K562 (cell line): ENCODE results near the gene PRKCQ. TPM values are rescaled to one million over a fixed set of nuclear protein-coding genes. Genes with fewer than 3 reads are reported as not detected.

Experiments used
- ATAC-seq: fragments of 200-7000 bp; cut with Tn5 transposase; 3 replicates; pipeline ENCODE4 v1.9.1; 2020; ENCODE audit warnings: moderate library complexity
- BruUV-seq: library from RNA; stranded (reverse); fragments of 400-500 nt; replicated peaks from 2 replicates; lab custom pipeline; 2021; lab: Mats Ljungman, UMichigan
- CTCF ChIA-PET: fragments of 300-600 bp; formaldehyde crosslinking; extraction: SDS; loops from one replicate; lab custom pipeline; 2021; ENCODE audit warnings: low intra/inter-chr PET ratio; lab: Yijun Ruan, JAX
- POLR2A ChIA-PET: fragments of 300-600, 350-650 bp; sonication (Branson Sonifier 250); formaldehyde crosslinking; extraction: SDS; loops from one replicate; lab custom pipeline; 2021; ENCODE audit warnings: antibody characterized with exemption, inconsistent platforms; lab: Yijun Ruan, JAX
- DNase-seq, 4 experiments: peaks; one replicate each; pipeline versions ENCODE4 v3.0.0 to v3.0.0-alpha.2; 2011 to 2018; ENCODE audit warnings: low spot score in 3 of 4, mixed read lengths in 3 of 4; ENCODE audit errors: extremely low read depth in 1 of 4
- FAIRE-seq: peaks from 2 replicates; lab custom pipeline; 2011; peaks lifted over from hg19 to GRCh38; lab: Jason Lieb, UNC
- H2AFZ ChIP-seq: 2 replicates; pipeline ENCODE4 v1.6.0; 2011; ENCODE audit warnings: low read depth, low read length, control low read depth, inconsistent platforms
- H3K27ac ChIP-seq: fragments of 200-600 bp; 3 replicates; pipeline ENCODE4 v1.8.0; 2011; ENCODE audit warnings: low read depth, mild to moderate bottlenecking, control low read depth, inconsistent platforms, low read length, moderate library complexity, mixed read lengths; ENCODE audit errors: extremely low read depth
- H3K27me3 ChIP-seq, 2 experiments: fragments of 300-600 bp in 1 of 2; 2 replicates in 1 of 2; 3 replicates in 1 of 2; pipeline versions ENCODE4 v1.6.0 to v1.8.0; 2011; ENCODE audit warnings: inconsistent platforms in 2 of 2, low read length in 2 of 2, mild to moderate bottlenecking in 1 of 2, mixed read lengths in 1 of 2, moderate library complexity in 1 of 2; ENCODE audit not compliant: control insufficient read depth in 2 of 2, insufficient read depth in 2 of 2
- H3K36me3 ChIP-seq: fragments of 300-600 bp; 3 replicates; pipeline ENCODE4 v1.8.0; 2011; ENCODE audit warnings: mild to moderate bottlenecking, low read length, inconsistent platforms; ENCODE audit not compliant: control insufficient read depth, insufficient read depth
- H3K4me1 ChIP-seq, 2 experiments: fragments of 200-600 bp in 1 of 2; replicated peaks in 1 of 2; 2 replicates in 1 of 2; 3 replicates in 1 of 2; pipeline versions ENCODE4 v1.5.1 to v1.8.0; 2011; ENCODE audit warnings: inconsistent platforms in 2 of 2, low read length in 2 of 2, mild to moderate bottlenecking in 1 of 2, mixed read lengths in 1 of 2, moderate library complexity in 1 of 2; ENCODE audit not compliant: control insufficient read depth in 2 of 2, insufficient read depth in 2 of 2
- H3K4me2 ChIP-seq: 2 replicates; pipeline ENCODE4 v1.6.1; 2011; ENCODE audit warnings: low read length, control low read depth, inconsistent platforms, mixed read lengths; ENCODE audit not compliant: insufficient read depth
- H3K4me3 ChIP-seq: fragments of 200-600 bp; sonication (generic), shearing (Covaris generic); 2 replicates; pipeline ENCODE4 v1.5.1; 2016; ENCODE audit warnings: control low read depth, inconsistent platforms
- H3K79me2 ChIP-seq: fragments of 200-600 bp; 3 replicates; pipeline ENCODE4 v1.8.0; 2011; ENCODE audit warnings: low read length, inconsistent platforms; ENCODE audit not compliant: control insufficient read depth, insufficient read depth
- H3K9ac ChIP-seq, 2 experiments: 2 replicates each; pipeline versions ENCODE4 v1.6.0 to v1.6.1; 2011; ENCODE audit warnings: low read depth in 2 of 2, low read length in 2 of 2, control low read depth in 1 of 2, inconsistent platforms in 1 of 2, mild to moderate bottlenecking in 1 of 2, mixed read lengths in 1 of 2; ENCODE audit not compliant: insufficient read depth in 1 of 2
- H3K9me1 ChIP-seq: one replicate; pipeline ENCODE4 v1.6.0; 2011; ENCODE audit warnings: inconsistent platforms, mild to moderate bottlenecking, low read length, moderate library complexity; ENCODE audit not compliant: control insufficient read depth, insufficient read depth
- H3K9me3 ChIP-seq: replicated peaks from 2 replicates; pipeline ENCODE4 v1.5.1; 2011; ENCODE audit warnings: low read depth, low read length, inconsistent platforms; ENCODE audit not compliant: control insufficient read depth, insufficient read depth
- H4K20me1 ChIP-seq: replicated peaks from 2 replicates; pipeline ENCODE4 v1.6.1; 2011; ENCODE audit warnings: low read length, inconsistent platforms, mixed read lengths; ENCODE audit not compliant: control insufficient read depth, insufficient read depth
- ARID2 ChIP-seq: fragments of 450-650 bp; IDR thresholded peaks from 2 replicates; pipeline ENCODE4 v1.6.1; 2017; ENCODE audit warnings: antibody characterized with exemption, mild to moderate bottlenecking
- KLF1 ChIP-seq: fragments of 450-650 bp; IDR thresholded peaks from 2 replicates; pipeline ENCODE4 v1.6.1; 2016; ENCODE audit warnings: missing genetic modification characterization, missing compliant biosample characterization
- WHSC1 ChIP-seq: IDR thresholded peaks from one replicate; pipeline ENCODE4 v1.6.1; 2012; ENCODE audit warnings: low read length, control low read depth, inconsistent platforms
- ZNF407 ChIP-seq: fragments of 450-650 bp; IDR thresholded peaks from 2 replicates; pipeline ENCODE4 v1.6.1; 2016; ENCODE audit warnings: low read depth
- ZNF436 ChIP-seq: fragments of 250-450, 450-650 bp; sonication (Bioruptor Pico); formaldehyde crosslinking; IDR thresholded peaks from 2 replicates; pipeline ENCODE4 v1.7.0; 2020; ENCODE audit warnings: mild to moderate bottlenecking
- WGBS: fragments of 100-300 bp; shearing (Covaris generic); methylation state at CpG from one replicate; pipeline ENCODE4 v1.1.6; 2016; ENCODE audit warnings: low coverage, mixed read lengths; ENCODE audit not compliant: insufficient coverage; ENCODE audit errors: missing lambda C conversion rate; 5-methylcytosine and 5-hydroxymethylcytosine counted together
- in situ Hi-C: fragments of 300-500 bp; cut with MboI; formaldehyde crosslinking; loops from 4 replicates; pipeline ENCODE4 v1.15.0; 2018; ENCODE audit warnings: inconsistent platforms, mixed read lengths
- intact Hi-C: fragments of 100-400 bp; cut with micrococcal nuclease; formaldehyde crosslinking; loops from 2 replicates; pipeline ENCODE4 v1.14.2; 2022
- polyA plus RNA-seq, 8 experiments: library from polyadenylated mRNA; depleted of rRNA in 4 of 8; stranded (reverse) in 5 of 8; unstranded in 3 of 8; fragments of >200 nt; fragmentation: Nextera tagmentation in 2 of 8; fragmentation: Illumina TruSeq in 1 of 8; extraction: Ambion mirVana in 2 of 8; extraction: Trizol in 1 of 8; gene quantifications; 2 replicates each; pipeline versions ENCODE4 v1.2.1 to v1.2.3, GENCODE V29; 2011 to 2014; ENCODE audit warnings: inconsistent platforms in 1 of 8, missing spikeins in 1 of 8
- total RNA-seq, 7 experiments: library from RNA; depleted of rRNA in 6 of 7; stranded (reverse); fragments of >200 nt in 6 of 7; fragmentation: Illumina TruSeq in 2 of 7; extraction: Trizol in 2 of 7; gene quantifications; 2 replicates each; pipeline versions ENCODE4 v1.2.1 to v1.2.3, GENCODE V29; 2011 to 2021; ENCODE audit warnings: low replicate concordance in 1 of 7
- TF ChIP-seq, protein P1 (sequence below): fragments of 450-650 bp; formaldehyde crosslinking; conservative IDR thresholded peaks from 2 replicates; pipeline ENCODE4 v1.4.0; 2022; ENCODE audit warnings: mild to moderate bottlenecking, missing genetic modification characterization
- TF ChIP-seq, protein P2 (sequence below): fragments of 450-650 bp; IDR thresholded peaks from 2 replicates; pipeline ENCODE4 v1.6.1; 2018; ENCODE audit warnings: mild to moderate bottlenecking, low read depth; ENCODE audit not compliant: partially characterized antibody

Gene PRKCQ
- total and polyA plus RNA-seq, 9 of the 15 experiments (the other 6 are each of a cell fraction or from before 2014, with no cell fraction given) = 4.4 to 23.3 (median 14.6) TPM

- TF ChIP-seq, protein P1, sequence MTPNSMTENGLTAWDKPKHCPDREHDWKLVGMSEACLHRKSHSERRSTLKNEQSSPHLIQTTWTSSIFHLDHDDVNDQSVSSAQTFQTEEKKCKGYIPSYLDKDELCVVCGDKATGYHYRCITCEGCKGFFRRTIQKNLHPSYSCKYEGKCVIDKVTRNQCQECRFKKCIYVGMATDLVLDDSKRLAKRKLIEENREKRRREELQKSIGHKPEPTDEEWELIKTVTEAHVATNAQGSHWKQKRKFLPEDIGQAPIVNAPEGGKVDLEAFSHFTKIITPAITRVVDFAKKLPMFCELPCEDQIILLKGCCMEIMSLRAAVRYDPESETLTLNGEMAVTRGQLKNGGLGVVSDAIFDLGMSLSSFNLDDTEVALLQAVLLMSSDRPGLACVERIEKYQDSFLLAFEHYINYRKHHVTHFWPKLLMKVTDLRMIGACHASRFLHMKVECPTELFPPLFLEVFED (CRISPR knock-in tag) = 0 out of 2 replicates have a peak, but pooled peaks have one; percentile 6
- no peak for TF ChIP-seq ZNF436
Observed at GRCh38 chr10:6404127-6405072, 175.7 kb downstream of the PRKCQ start (continued).

DNA sequence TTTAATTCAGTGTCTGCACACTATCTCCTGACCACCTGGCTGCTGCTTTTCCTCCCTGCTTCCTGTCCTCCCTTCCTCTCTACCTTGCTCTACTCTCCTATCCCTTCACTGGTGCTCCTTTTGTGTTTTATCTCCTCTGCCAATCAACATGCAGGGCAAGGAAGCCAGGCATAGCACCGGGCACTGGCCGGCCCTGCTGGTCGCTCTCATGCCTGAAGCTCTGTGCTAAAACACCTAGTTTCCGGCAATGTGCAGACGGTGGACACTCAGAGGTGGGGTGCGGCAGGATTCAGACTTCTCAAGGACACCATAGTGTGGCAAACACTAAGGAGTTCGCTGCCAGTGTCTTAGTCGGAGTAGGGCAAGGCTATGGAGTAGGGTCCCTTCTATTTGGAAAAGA, 177.1 kb downstream of the PRKCQ start:
- no peak overlapping the region for H3K4me2 ChIP-seq
- 2% methylated on average over 8 of the region's 8 CpGs for WGBS
- H3K9ac ChIP-seq = no peak overlapping the region
- ChIA-PET POLR2A (interaction anchor here (0.6 to 1.5 kb wide), 2 partner anchors 28 to 201 kb away, joined by 4 to 5 read pairs; partner anchors contain the start of gene PFKFB3), CTCF (interaction anchor here (3.9 kb wide), 1 partner anchor 293 kb away, joined by 37 read pairs; no protein-coding TSS in a partner anchor)
- ATAC-seq (no peak), FAIRE-seq (no peak), DNase-seq (no peak)
- no peaks in the 10 kb centered on the region for H3K36me3 ChIP-seq
- H3K4me1 ChIP-seq = peaks cover 0 to 3% of the 10 kb centered on the region in 2 experiments; a peak in 3 of 5 replicates
- H3K4me3 ChIP-seq = no peak overlapping the region
- H3K9me3 ChIP-seq = no peaks in the 10 kb centered on the region
- no TSS peak for BruUV-seq
- peaks cover 8 to 38% of the 10 kb centered on the region in 2 experiments for H3K27me3 ChIP-seq
- H3K79me2 ChIP-seq = no peaks in the 10 kb centered on the region
- no peak overlapping the region for H3K27ac ChIP-seq
- H4K20me1 ChIP-seq = no peaks in the 10 kb centered on the region
- in situ Hi-C loops = no loop called here
- no peaks in the 10 kb centered on the region for H3K9me1 ChIP-seq
- intact Hi-C loops = loop anchor here (5.0 kb wide), 1 partner anchor 316 kb away; the partner anchor contains the start of gene RBM17
- H2AFZ ChIP-seq = no peak overlapping the region
- TF ChIP-seq ARID2 (no peak), ZNF407 (no peak), KLF1 (no peak), WHSC1 (no peak)
- TF ChIP-seq, protein P2, sequence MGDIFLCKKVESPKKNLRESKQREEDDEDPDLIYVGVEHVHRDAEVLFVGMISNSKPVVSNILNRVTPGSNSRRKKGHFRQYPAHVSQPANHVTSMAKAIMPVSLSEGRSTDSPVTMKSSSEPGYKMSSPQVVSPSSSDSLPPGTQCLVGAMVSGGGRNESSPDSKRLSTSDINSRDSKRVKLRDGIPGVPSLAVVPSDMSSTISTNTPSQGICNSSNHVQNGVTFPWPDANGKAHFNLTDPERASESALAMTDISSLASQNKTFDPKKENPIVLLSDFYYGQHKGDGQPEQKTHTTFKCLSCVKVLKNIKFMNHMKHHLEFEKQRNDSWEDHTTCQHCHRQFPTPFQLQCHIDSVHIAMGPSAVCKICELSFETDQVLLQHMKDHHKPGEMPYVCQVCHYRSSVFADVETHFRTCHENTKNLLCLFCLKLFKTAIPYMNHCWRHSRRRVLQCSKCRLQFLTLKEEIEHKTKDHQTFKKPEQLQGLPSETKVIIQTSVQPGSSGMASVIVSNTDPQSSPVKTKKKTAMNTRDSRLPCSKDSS = no peak
